ENCODE measurements around the gene HEBP2.

The HEBP2 gene

DNA sequence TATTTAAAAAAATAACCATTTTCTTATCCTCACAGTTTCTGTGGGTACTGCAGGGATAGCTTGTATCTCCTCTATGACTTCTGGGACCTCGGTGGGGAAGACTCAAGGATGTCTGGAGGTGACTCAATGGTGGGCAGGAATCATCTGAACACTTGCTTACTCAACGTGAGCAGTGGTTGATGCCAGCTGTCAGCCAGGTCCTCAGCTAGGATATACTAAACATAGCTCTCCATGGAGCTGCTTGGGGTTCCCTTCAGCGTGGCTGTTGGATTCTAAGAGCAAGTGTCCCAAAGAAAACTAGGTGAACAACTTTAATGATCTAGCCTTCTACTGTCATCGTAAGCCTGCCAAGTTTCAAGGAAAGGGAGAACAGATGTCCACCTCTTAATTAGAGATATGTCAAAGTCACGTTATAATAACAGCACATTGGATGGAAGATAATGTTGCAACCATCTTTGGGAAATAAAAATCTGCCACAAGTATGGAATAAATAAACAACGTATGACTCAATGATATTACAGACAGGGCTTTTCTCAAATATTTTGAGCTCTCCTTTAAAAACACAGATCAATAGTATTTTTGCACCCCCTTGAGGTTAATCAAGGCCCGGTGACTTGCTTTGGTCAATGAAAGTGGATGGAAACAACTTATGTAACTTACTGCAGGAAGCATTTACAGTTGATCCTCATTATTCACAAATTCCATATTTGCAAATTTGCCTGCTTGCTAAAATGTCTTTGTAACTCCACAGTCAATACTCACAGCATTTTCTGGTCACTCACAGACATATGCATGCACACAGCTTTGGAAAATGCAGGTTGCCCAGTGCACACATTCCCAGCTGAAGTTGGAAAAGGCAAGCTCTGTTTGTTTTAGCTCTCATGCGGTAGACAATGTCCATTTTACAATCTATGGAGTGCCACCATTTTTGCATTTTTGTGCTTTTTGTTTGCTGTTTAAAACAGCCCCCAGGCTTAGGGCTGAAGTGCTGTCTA lies 6.6 kb upstream of the HEBP2 start:
- no peak for DNase-seq (ENCODE audit: low read depth)

DNA sequence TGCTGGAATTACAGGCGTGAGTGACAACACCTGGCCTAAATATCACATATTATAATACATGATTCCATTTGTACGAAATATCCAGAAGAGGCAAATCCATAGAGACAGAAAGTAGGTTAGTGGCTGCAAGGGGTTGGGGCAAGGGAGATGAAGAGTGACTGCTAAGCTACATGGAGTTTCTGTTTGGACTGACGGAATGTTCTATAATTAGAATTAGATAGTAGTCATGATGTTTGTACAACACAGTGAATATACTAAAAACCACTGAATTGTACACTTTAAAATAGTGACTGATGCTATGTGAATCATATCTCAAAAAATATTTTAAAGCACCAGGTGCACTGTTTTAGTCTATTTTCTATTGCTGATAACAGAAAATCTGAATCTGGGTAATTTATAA lies 3.7 kb upstream of the HEBP2 start:
- no peak for DNase-seq (ENCODE audit: low read depth)

DNA sequence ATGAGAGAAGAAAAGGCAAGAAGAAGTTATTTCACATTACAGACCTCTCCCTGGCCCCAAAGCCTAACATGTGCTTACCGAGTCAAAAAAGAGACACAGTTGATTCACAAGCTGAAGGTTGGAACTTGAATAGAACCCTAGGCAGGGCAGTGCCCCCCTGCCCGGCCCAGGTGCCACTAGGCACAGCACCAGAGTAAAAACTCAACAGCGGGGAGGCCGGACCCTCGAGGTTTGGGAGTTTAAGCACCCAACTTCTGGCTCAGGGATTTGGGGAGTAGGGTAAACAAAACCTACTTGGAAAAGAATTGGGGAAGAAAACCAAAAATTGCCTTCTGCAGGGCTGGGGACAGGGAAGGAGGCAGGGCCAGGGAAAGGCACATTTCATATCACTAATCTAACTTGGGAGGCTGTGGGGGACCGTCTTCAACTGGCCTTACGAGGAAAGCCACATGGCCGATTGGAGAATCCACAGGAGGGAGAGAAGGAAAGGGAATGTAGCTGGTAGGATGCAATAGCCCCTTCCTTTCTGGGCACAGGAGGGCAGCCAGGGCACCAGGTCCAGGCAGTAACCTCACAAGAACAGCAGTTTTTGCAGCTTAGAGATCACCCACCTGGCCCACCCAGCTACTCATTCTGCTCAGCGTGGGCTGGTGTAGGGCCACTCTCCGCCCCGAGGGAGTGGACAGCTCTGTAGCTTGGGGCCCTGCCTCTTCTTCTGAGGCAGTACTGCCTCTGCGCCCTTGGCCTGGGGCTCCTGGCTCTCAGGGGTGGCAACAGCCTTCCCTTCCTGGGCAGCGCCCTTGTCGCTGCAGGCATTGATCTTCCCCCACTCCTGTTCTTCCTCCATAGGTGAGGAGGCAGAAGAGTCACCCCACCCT lies 1.8 kb upstream of the HEBP2 start:
- DNase-seq (ENCODE audit: low read depth), result no peak

DNA sequence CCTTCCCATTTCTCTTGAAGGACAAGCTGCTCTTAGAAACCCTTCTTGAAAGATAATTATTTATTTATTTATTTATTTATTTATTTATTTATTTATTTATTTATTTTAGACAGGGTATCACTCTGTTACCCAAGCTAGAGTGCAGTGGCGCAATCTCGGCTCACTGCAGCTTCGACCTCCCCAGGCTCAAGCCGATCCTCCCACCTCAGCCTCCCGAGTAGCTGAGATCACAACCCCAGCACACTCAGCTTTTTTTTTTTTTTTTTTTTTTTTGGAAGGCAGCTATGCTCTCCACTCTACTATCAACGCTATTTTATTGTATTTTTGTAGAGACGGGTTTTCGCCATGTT lies 1.2 kb upstream of the HEBP2 start:
- DNase-seq (ENCODE audit: low read depth), result no peak

DNA sequence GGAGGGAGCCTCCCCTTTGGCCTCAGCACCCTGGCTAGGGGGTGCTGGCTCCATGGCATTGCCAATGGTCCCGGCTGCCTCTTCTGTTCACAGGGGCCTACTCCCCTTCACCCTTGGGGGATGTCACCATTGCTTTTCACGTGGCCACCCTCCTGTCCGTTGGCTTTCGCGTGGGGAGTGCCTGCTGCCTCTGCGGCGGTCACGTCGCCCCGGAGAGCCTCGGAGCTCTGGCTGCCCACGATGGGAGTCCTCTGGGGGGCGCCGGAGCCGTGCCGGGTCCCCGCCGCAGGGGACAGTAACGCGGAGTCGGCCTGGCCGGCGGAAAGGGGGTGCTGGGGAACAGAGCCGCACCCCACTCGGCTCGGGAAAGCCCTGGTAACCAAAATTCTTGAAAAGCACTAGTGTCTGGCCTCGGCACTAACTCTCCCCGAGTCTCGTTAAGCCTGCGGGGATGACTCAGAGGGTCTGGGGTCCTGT lies 661 bp upstream of the HEBP2 start:
- DNase-seq (ENCODE audit: low read depth), result no peak

DNA sequence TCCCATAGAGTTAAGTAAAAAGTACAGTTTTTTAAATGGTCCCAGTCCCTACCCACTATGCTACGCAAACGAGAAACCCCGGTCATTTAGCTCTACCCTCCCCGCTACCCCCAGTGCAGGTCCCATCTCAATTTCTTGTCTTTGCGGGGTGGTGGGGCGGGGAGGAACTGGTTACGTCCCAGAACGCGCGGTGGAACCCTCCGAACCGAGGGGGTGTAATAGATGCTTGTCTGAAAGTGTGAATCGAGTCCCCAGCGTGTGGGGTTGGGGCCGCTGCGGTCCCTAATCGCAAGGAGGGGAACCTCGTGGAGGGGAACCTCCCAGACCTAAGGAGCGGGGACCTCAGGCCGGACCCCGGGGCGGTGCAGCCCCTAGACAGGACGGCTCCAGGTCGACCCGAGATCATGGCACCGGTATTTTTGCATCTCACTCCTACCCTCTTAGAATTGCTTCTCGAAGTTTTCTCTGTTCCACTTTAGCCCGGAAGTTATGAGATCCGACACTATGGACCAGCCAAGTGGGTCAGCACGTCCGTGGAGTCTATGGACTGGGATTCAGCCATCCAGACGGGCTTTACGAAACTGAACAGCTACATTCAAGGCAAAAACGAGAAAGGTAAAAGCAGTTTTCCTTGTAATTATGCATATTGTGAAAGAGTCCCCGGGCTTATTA lies 779 bp downstream of the HEBP2 start:
- no peak for DNase-seq (ENCODE audit: low read depth)

DNA sequence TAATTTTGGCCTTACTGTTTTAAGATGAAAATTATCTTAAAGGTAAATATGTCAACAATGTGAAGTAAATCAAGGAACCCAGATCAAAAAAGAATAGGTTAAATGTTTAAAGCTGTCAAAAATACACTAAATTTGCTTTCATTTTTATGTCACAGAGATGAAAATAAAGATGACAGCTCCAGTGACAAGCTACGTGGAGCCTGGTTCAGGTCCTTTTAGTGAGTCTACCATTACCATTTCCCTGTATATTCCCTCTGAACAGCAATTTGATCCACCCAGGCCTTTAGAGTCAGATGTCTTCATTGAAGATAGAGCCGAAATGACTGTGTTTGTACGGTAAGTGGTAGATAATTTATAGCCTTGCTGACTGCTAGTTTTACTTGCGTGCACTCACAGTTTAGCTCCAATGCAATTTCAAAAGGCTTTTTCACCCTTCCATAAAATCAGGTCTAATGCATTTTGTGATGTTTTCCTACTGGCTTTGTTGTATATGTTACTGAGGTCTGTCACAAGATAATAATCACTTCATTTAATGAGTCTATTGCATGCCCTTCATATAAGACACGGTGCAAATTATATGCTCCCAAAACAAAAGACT lies 1.9 kb downstream of the HEBP2 start:
- no peak for DNase-seq (ENCODE audit: low read depth)

DNA sequence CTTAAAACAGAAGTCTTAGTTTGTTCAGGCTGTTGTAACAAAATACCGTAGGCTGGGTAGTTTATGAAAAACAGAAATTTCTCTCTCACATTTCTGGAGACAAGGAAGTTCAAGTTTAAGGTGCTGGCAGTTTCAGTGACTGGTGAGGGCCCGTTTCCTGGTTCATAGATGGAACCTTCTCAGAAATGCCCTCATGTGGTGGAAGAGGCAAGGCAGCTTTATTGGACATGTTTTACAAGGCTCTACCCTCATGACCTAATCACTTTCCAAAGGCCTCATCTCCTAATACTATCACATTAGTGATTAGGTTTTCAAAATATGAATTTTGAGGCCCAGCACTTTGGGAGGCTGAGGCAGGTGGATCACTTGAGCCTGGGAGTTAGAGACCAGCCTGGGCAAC lies 2.4 kb downstream of the HEBP2 start:
- DNase-seq (ENCODE audit: low read depth), result no peak

DNA sequence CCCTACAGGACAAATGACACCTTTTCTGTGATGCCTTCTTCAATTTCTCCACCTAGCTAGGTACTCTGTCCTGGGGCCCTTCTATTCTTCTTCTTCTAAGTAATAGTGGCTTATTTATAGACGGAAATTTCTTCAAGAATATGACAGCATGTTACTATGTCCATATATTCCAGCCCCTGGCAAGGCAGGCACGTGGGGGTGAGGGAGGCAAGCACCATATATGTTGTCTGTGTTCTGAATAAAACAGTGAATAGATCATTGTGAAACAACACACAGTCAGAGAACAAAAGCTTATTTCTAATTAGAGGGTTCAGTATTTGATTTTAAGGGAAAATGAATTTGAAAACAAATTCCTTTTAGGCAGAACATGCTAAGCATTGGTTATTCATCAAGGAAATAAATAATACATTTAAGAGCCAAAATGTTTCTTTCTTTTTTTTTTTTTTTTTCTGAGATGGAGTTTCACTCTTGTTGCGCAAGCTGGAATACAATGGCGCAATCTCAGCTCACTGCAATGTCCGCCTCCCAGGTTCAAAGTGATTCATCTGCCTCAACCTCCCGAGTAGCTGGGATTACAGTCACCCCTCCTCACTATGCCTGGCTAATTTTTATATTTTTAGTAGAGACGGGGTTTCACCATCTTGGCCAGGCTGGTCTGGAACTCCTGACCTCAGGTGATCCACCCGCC lies 6.2 kb downstream of the HEBP2 start:
- DNase-seq (ENCODE audit: low read depth), result peak; percentile 38

DNA sequence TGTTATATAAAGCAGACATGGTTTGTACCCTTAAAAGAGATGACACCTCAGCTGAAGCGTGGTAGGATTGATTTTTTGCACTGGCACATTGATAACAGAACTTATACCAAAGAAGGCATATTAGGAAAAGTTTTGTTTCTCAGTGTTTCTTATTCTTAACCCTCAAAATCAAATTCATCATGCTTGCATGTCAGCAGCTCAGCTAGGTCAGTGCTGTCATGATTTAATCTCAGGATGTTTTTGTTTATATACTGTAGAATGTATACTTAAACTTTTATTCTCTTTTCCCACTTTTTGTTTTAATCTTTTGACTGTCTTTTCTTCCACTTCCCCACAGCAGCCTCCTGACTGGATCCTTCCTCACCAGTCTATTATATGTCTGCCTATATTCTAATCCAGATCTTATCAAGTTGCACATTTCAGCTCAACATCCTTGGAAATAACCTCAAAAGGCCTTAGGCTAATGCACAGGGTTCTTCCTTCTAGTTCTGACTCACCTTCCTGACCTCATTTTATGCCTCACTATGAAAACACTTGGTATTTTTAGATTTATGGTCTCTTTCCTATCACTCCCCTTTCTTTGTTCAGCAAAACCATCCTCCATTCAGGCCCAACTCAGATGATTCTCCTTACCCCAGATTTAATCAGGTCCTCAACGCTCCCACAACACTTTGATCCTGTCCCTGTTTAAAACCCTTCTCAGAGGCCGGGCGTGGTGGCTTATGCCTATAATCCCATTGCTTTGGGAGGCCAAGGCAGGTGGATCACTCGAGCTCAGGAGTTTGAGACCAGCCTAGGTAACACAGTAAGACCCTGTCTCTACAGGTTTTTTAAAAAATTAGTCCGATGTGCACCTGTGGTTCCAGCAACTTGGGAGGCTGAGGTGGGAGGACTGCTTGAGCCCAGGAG lies 7.2 kb downstream of the HEBP2 start:
- peak; percentile 46 for DNase-seq (ENCODE audit: low read depth)

DNA sequence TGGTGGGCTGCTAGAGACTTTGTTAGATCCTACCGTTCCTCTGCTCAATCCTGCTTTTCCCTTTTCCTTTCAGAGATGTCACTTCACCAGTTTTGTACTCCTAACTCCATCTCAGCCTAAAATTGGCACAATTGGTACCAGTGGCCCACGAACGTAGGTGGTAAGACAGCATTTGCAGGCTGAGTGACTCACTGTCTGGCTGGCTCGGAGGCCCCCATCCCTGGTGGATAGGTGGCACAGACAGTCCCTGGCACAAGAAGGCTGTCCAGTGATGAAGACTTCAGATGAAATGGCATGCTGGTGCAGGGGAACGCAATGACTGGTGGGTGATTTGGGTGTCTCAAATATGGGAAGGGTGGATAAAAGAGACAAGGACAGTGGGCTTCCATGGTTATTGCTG lies 11.1 kb downstream of the HEBP2 start:
- no peak for DNase-seq (ENCODE audit: low read depth)

DNA sequence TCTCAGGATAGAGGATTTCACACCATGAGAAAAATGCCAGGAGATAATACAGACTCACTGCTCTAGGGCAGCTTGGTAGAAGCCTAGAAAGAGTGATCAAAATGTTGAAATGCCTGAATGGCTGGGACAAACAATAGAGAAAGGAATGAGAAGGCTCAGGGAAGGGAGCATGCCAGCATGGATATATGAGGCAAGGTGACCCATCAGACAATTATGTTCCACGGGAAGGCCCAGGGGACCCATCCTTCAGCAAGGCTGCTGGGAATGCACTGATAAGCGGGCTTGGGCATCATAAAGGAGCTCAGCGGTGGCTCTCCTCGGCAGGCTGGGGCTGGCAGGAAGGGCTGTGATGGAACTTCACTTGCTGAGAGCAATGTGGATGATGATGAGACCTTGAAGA lies 12.2 kb downstream of the HEBP2 start:
- DNase-seq (ENCODE audit: low read depth), result no peak

DNA sequence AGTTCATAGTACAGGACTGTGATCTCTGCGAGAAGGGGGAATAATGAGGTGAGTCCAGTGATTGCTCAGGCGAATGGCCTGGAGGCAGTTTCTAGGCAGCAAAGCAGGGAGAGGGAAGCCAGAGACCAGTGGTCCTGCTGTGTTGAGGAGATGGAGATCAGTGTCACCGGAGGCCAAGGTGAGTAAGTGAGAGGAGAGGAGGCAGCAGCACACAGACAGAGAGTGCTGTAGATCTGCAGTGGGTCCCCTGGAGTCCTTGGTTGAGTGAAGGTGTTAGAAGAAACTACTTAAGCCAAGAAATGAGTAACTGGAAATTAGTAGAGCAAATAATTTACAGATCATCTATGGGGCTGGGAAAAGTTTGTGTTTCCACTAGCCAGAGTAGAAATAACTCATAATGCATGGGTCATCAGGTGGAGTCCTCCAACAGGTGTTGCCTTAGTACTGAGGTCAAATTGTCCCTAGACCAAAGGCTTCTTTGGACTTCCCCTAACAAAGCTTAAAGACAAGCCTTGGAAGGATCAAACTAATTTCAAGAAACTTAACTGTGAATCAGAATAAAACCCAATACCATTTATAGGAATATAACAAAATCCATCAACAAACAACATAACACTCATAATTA lies 13.6 kb downstream of the HEBP2 start:
- no peak for DNase-seq (ENCODE audit: low read depth)

DNA sequence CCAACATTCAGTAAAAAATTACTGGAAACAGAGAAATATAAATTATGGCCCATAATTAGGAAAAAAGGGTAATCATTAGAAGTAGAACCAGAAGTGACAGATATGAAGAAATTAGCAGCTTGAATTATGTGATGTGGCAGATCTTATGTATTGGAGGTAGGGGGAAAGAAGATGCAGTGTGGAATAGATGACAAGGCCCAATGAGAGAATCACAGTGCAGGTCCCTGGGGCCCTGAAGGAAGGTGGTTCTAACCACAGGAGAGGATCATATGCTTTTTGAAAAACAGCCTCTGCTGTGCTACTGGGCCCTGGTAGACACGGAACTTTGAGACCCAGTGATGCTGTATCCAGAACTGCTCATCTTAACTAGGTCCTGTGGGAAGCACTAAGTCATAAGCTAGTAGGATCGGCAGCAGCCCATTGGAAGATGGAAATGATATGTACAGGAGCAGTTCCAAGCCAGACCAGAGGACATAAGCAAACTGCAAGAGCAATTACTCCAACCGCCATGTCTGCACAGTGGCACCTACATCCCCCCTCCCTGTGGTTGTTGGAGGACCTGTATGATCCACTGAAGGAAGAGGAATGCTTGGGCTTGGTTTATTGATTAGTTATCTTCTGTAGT lies 14.2 kb downstream of the HEBP2 start:
- no peak for DNase-seq (ENCODE audit: low read depth)

DNA sequence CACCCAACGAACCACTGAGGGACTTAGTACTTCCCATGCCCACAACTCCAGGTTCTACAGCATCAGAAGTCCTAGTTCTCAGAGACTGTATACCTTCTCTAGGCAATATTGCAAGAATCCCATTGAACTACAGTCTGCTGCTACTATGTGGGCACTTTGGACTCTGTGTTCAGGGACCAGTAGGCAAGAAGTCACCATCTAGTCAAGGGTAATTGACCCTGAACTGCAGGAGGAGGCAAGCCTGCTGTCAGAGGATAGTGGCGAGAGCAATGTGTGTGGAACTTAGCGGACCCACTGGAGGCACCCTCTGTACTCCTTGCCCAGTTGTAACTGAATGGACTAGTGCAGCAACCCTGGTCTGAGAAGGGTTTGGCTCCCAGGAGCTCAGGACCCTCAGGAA lies 15.7 kb downstream of the HEBP2 start:
- no peak for DNase-seq (ENCODE audit: low read depth)

DNA sequence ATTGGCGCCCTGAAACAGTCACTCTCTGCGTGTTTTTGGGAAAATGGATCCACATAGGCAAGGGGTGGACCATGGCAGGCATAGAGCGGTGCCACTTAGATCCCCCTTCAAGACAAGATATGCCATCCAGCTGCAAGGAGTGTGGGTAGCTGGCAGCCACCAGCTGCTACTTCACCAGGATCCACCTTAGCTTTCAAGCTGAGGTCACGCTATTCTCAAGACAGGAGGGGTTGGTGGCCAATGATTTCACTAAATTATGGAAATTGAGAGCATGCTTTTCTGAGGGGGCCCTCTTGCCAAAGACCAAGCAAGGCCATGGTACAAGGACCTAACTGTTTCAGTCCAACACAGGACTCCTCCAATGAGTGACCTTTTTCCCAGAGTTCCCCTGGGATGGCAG lies 16.3 kb downstream of the HEBP2 start:
- DNase-seq (ENCODE audit: low read depth), result no peak

DNA sequence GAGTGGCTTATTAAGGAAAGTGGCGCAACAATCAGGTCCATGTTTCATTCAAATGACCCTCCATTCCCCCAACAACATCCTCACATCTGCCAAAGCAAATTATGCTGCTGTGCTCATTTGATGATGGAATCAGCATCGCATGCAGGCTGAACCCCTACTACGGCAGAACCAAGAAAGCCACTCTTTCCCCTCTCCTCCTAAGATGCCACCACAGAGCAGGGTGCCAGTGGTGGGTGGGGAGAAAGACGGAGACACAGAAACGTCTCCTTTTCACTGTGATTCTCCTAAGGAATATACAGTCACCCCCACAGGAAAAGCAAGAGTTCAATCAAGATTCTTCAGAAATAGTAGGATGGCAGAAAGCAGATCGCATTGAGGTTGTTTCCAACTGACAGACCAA lies 17.1 kb downstream of the HEBP2 start:
- no peak for DNase-seq (ENCODE audit: low read depth)

DNA sequence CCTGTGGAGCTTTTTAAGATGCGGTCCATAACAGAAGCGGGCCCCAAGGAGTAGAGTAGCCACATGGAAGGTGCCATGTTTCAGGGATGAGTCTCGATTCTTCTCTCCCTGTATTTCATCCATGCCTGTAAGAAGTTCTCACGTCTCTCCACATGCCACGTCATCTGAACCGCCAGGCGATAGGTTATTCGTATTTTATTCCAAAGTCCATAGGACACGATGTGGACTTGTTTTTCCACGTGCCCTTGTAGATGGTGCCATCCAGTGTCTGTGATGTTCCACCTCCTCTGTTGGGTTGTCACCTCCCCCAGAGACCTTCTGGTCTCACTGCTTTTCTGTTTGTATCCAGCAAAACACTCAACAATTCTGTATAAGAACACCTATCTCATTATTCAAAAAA lies 17.6 kb downstream of the HEBP2 start:
- no peak for DNase-seq (ENCODE audit: low read depth)

DNA sequence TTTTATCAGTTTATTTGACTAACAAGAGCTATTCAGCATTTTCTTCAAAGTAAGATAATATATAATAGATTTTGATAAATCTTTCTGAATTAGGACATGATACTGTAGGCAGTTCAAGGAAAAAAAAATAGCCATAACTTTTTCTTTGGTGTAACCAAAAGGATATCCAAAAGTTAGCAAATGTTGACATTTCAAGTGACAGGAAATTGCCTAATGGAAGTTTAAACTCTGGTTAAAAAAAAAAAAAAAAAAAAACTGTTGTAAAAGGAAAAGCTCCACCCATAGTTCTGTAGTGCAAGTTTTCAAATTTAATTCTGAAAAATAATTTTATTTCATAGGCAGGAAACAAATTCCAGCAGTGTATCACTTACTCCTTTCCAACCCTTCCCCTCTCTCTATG lies 18.8 kb downstream of the HEBP2 start:
- no peak for DNase-seq (ENCODE audit: low read depth)
